Smooth muscle cell (in vitro differentiated cells): ENCODE measurements around the gene AKAP12. TPM values are rescaled to one million over a fixed set of nuclear protein-coding genes. Genes with fewer than 3 reads are reported as not detected.

Source experiments
- DNase-seq: peaks from one replicate; lab custom pipeline; 2025; ENCODE audit not compliant: unreplicated experiment; lab: John Stamatoyannopoulos, UW
- H2AFZ ChIP-seq: fragments of 200-600 bp; sonication (generic); 2 replicates; pipeline ENCODE4 v1.6.0; 2016; ENCODE audit warnings: antibody characterized with exemption, low read depth, mild to moderate bottlenecking
- H3F3A ChIP-seq: fragments of 200-600 bp; sonication (generic); 2 replicates; pipeline ENCODE4 v1.6.0; 2017; ENCODE audit warnings: antibody characterized with exemption, low read depth
- H3K27ac ChIP-seq: fragments of 200-600 bp; sonication (generic); 2 replicates; pipeline ENCODE4 v1.5.1; 2016; ENCODE audit warnings: low read depth, mild to moderate bottlenecking
- H3K27me3 ChIP-seq: fragments of 200-600 bp; sonication (generic); 2 replicates; pipeline ENCODE4 v1.6.1; 2016; ENCODE audit warnings: low read depth, mild to moderate bottlenecking
- H3K36me3 ChIP-seq: fragments of 200-600 bp; sonication (generic); 2 replicates; pipeline ENCODE4 v1.5.1; 2016; ENCODE audit warnings: low read depth
- H3K4me1 ChIP-seq: fragments of 200-600 bp; sonication (generic); 2 replicates; pipeline ENCODE4 v1.5.1; 2016; ENCODE audit warnings: low read depth
- H3K4me2 ChIP-seq: fragments of 200-600 bp; sonication (generic); 2 replicates; pipeline ENCODE4 v1.6.0; 2016; ENCODE audit warnings: mild to moderate bottlenecking
- H3K4me3 ChIP-seq: fragments of 200-600 bp; sonication (generic); 2 replicates; pipeline ENCODE4 v1.5.1; 2016; ENCODE audit warnings: mild to moderate bottlenecking
- H3K79me2 ChIP-seq: fragments of 200-600 bp; sonication (generic); 2 replicates; pipeline ENCODE4 v1.6.0; 2016; ENCODE audit warnings: low read depth, mild to moderate bottlenecking
- H3K9ac ChIP-seq: fragments of 200-600 bp; sonication (generic); 2 replicates; pipeline ENCODE4 v1.6.0; 2016; ENCODE audit warnings: low read depth
- H3K9me3 ChIP-seq: fragments of 200-600 bp; sonication (generic); replicated peaks from 2 replicates; pipeline ENCODE4 v1.5.1; 2016; ENCODE audit warnings: low read depth
- H4K20me1 ChIP-seq: fragments of 200-600 bp; sonication (generic); 2 replicates; pipeline ENCODE4 v1.6.0; 2016; ENCODE audit warnings: low read depth
- CTCF ChIP-seq: fragments of 200-600 bp; sonication (generic); IDR thresholded peaks from 2 replicates; pipeline ENCODE4 v1.5.1; 2017; ENCODE audit warnings: borderline replicate concordance, mild to moderate bottlenecking, antibody characterized with exemption; ENCODE audit not compliant: insufficient read depth, poor library complexity, severe bottlenecking
- WGBS: methylation state at CpG from one replicate; pipeline ENCODE4 v1.1.7; 2016; ENCODE audit warnings: low lambda C conversion rate; 5-methylcytosine and 5-hydroxymethylcytosine counted together
- polyA plus RNA-seq: library from polyadenylated mRNA; unstranded; fragments of >200 nt; fragmentation: Nextera tagmentation; extraction: Ambion mirVana; gene quantifications from 2 replicates; pipeline ENCODE4 v1.2.1, GENCODE V29; 2016
- total RNA-seq: library from RNA; depleted of rRNA; stranded (reverse); fragments of >200 nt; gene quantifications from 2 replicates; pipeline ENCODE4 v1.2.3, GENCODE V29; 2014

Gene AKAP12
- total and polyA plus RNA-seq, 2 experiments from 2014 or later, result 10.7 to 13.3 TPM

- H3K36me3 ChIP-seq, result no peaks in the 10 kb centered on the region
- H3K4me3 ChIP-seq, result no peak overlapping the region
- no peak overlapping the region for H3K9ac ChIP-seq
- no peaks in the 10 kb centered on the region for H3F3A ChIP-seq
- no peak overlapping the region for H3K4me2 ChIP-seq
- H3K9me3 ChIP-seq, result no peaks in the 10 kb centered on the region
- H3K79me2 ChIP-seq, result peaks cover 28% of the 10 kb centered on the region
- WGBS, result 69% methylated on average over 7 of the region's 7 CpGs
- DNase-seq, result no peak
- H3K4me1 ChIP-seq, result no peaks in the 10 kb centered on the region
- TF ChIP-seq CTCF, result no peak
- no peak overlapping the region for H2AFZ ChIP-seq
- no peaks in the 10 kb centered on the region for H4K20me1 ChIP-seq
- H3K27ac ChIP-seq, result no peak overlapping the region
- H3K27me3 ChIP-seq, result no peaks in the 10 kb centered on the region
Observed at GRCh38 chr6:151242420-151242861, 2.7 kb downstream of the AKAP12 start.

- no peak for DNase-seq
- H3K4me2 ChIP-seq, result no peak overlapping the region
- no peaks in the 10 kb centered on the region for H4K20me1 ChIP-seq
- TF ChIP-seq CTCF, result no peak
- H3K9me3 ChIP-seq, result no peaks in the 10 kb centered on the region
- no peaks in the 10 kb centered on the region for H3K36me3 ChIP-seq
- no peak overlapping the region for H3K27ac ChIP-seq
- no peaks in the 10 kb centered on the region for H3K27me3 ChIP-seq
- H3K4me1 ChIP-seq, result no peaks in the 10 kb centered on the region
- WGBS, result 48% methylated on average over 5 of the region's 5 CpGs
- no peak overlapping the region for H3K9ac ChIP-seq
- no peaks in the 10 kb centered on the region for H3F3A ChIP-seq
- H3K79me2 ChIP-seq, result peaks cover 28% of the 10 kb centered on the region
- no peak overlapping the region for H3K4me3 ChIP-seq
- no peak overlapping the region for H2AFZ ChIP-seq
Observed at GRCh38 chr6:151243481-151243880, 3.7 kb downstream of the AKAP12 start.

- H3K4me3 ChIP-seq, result no peak overlapping the region
- H3K36me3 ChIP-seq, result no peaks in the 10 kb centered on the region
- H3K27ac ChIP-seq, result no peak overlapping the region
- H3K79me2 ChIP-seq, result peaks cover 24% of the 10 kb centered on the region
- H3K4me2 ChIP-seq, result no peak overlapping the region
- H4K20me1 ChIP-seq, result no peaks in the 10 kb centered on the region
- H2AFZ ChIP-seq, result no peak overlapping the region
- no peaks in the 10 kb centered on the region for H3K27me3 ChIP-seq
- H3K4me1 ChIP-seq, result no peaks in the 10 kb centered on the region
- H3K9ac ChIP-seq, result no peak overlapping the region
- H3F3A ChIP-seq, result no peaks in the 10 kb centered on the region
- TF ChIP-seq CTCF, result no peak
- WGBS, result 89% methylated on average over 6 of the region's 6 CpGs
- no peak for DNase-seq
- H3K9me3 ChIP-seq, result no peaks in the 10 kb centered on the region
Observed at GRCh38 chr6:151247490-151247889, 7.7 kb downstream of the AKAP12 start.

GRCh38 chr6:151248295-151248694, 8.5 kb downstream of the AKAP12 start:
- no peaks in the 10 kb centered on the region for H3K36me3 ChIP-seq
- H3K4me1 ChIP-seq, result no peaks in the 10 kb centered on the region
- H3K4me2 ChIP-seq, result no peak overlapping the region
- no peak overlapping the region for H3K4me3 ChIP-seq
- H3K27ac ChIP-seq, result no peak overlapping the region
- H2AFZ ChIP-seq, result no peak overlapping the region
- H3K79me2 ChIP-seq, result peaks cover 16% of the 10 kb centered on the region
- H3K9ac ChIP-seq, result no peak overlapping the region
- no peaks in the 10 kb centered on the region for H4K20me1 ChIP-seq
- H3F3A ChIP-seq, result no peaks in the 10 kb centered on the region
- no peaks in the 10 kb centered on the region for H3K27me3 ChIP-seq
- no peak for TF ChIP-seq CTCF
- H3K9me3 ChIP-seq, result no peaks in the 10 kb centered on the region
- 94% methylated on average over 3 of the region's 3 CpGs for WGBS
- DNase-seq, result no peak
